Measurements from ENCODE around the gene DPF3. TPM values are rescaled to one million over a fixed set of nuclear protein-coding genes. Genes with fewer than 3 reads are reported as not detected.

The DPF3 gene
- total RNA-seq, 1 experiment from 2014 or later = 1.9 TPM

DNA sequence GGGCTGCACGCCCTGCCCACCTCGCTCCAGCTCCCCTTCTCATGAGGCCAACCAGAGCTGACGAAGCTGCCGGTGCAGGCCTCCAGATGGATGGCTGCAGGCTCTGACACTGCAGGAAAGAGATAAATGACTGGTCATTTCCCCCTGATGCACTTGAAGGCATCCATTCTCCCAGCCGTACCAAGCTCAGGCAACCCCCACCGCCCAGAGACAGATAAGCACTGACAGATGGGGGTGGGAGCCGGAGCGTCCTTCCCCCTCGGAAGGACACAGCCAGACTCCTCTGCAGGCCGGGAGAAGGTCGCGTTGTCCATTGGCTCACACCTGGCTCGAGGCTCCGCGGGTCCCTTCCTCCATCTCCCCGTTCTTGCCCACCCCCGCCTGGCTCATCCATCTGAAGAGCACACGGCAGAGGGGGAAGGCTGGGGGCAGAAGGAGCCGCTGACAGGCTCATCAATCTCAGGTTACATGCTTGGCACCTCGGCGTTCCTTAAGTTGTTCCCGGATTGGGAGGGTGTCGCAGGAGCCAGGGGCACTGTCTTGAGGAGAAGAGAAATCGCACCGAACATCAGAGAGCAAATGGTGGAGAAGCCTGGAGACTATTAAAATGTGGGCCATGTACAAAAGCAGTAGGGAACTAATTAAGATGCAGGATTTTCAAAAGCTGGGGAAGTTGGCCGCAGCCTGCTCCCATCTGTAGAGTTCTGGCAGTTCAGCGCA is 151.6 kb downstream of the DPF3 start:
- BruUV-seq (replicated peaks) = no TSS peak
- H3K27ac Mint-ChIP-seq (ENCODE audit: low read depth, unreplicated experiment) = no peak overlapping the region
- no peaks in the 10 kb centered on the region for H3K36me3 Mint-ChIP-seq (ENCODE audit: insufficient read depth, unreplicated experiment)
- H3K9me3 Mint-ChIP-seq (ENCODE audit: unreplicated experiment) = no peaks in the 10 kb centered on the region
- peaks cover 17% of the 10 kb centered on the region for H3K4me1 Mint-ChIP-seq (ENCODE audit: insufficient read depth, unreplicated experiment)
- POLR2A ChIA-PET = interaction anchor here (0.6 kb wide), 1 partner anchor 133 kb away, joined by 3 read pairs; no protein-coding TSS in a partner anchor
- TF ChIP-seq, protein P1, sequence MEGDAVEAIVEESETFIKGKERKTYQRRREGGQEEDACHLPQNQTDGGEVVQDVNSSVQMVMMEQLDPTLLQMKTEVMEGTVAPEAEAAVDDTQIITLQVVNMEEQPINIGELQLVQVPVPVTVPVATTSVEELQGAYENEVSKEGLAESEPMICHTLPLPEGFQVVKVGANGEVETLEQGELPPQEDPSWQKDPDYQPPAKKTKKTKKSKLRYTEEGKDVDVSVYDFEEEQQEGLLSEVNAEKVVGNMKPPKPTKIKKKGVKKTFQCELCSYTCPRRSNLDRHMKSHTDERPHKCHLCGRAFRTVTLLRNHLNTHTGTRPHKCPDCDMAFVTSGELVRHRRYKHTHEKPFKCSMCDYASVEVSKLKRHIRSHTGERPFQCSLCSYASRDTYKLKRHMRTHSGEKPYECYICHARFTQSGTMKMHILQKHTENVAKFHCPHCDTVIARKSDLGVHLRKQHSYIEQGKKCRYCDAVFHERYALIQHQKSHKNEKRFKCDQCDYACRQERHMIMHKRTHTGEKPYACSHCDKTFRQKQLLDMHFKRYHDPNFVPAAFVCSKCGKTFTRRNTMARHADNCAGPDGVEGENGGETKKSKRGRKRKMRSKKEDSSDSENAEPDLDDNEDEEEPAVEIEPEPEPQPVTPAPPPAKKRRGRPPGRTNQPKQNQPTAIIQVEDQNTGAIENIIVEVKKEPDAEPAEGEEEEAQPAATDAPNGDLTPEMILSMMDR (IDR thresholded peaks at IDR 0.05; ENCODE audit: unreplicated experiment) = no peak
- CTCF ChIA-PET = no interaction called here
- DNase-seq (ENCODE audit: unreplicated experiment) = no peak
- no peaks in the 10 kb centered on the region for H3K27me3 Mint-ChIP-seq (ENCODE audit: insufficient read depth, unreplicated experiment)
- intact Hi-C loops (cut with micrococcal nuclease) = no loop called here
- no peak overlapping the region for H3K4me3 Mint-ChIP-seq (ENCODE audit: unreplicated experiment)

DNA sequence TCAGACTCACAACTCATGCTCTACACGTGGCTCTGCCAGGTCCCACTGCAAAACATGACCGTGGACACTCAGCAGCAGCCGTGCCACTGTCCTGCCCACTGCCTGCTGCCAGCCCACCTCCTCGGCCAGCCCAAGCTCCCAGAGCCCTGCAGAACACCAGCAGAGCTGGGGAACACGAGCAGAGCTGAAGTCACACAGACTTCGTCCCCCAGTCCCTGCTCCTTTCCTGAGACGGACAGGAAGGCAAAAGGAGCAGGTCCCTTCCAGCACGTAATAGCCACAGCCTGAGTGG is 152.1 kb downstream of the DPF3 start:
- no peak overlapping the region for H3K27ac Mint-ChIP-seq (ENCODE audit: low read depth, unreplicated experiment)
- no peak for DNase-seq (ENCODE audit: unreplicated experiment)
- H3K36me3 Mint-ChIP-seq (ENCODE audit: insufficient read depth, unreplicated experiment) = no peaks in the 10 kb centered on the region
- H3K9me3 Mint-ChIP-seq (ENCODE audit: unreplicated experiment) = no peaks in the 10 kb centered on the region
- no peaks in the 10 kb centered on the region for H3K27me3 Mint-ChIP-seq (ENCODE audit: insufficient read depth, unreplicated experiment)
- no TSS peak for BruUV-seq (replicated peaks)
- H3K4me1 Mint-ChIP-seq (ENCODE audit: insufficient read depth, unreplicated experiment) = peaks cover 12% of the 10 kb centered on the region
- POLR2A ChIA-PET = interaction anchor here (0.6 kb wide), 1 partner anchor 134 kb away, joined by 3 read pairs; no protein-coding TSS in a partner anchor
- no peak overlapping the region for H3K4me3 Mint-ChIP-seq (ENCODE audit: unreplicated experiment)
- intact Hi-C loops (cut with micrococcal nuclease) = no loop called here
- CTCF ChIA-PET = no interaction called here
- TF ChIP-seq, protein P1 (IDR thresholded peaks at IDR 0.05; ENCODE audit: unreplicated experiment) = no peak

- Mint-ChIP-seq H3K27me3 (ENCODE audit: insufficient read depth, unreplicated experiment) (no peaks in the 10 kb centered on the region), H3K27ac (ENCODE audit: low read depth, unreplicated experiment) (no peak overlapping the region), H3K4me3 (ENCODE audit: unreplicated experiment) (no peak overlapping the region), H3K4me1 (ENCODE audit: insufficient read depth, unreplicated experiment) (peaks cover 10% of the 10 kb centered on the region), H3K36me3 (ENCODE audit: insufficient read depth, unreplicated experiment) (no peaks in the 10 kb centered on the region), H3K9me3 (ENCODE audit: unreplicated experiment) (no peaks in the 10 kb centered on the region)
- POLR2A ChIA-PET = no interaction called here
- intact Hi-C loops (cut with micrococcal nuclease) = no loop called here
- no TSS peak for BruUV-seq (replicated peaks)
- no peak for DNase-seq (ENCODE audit: unreplicated experiment)
- CTCF ChIA-PET = interaction anchor here (0.8 kb wide), 1 partner anchor 164 kb away, joined by 3 read pairs; no protein-coding TSS in a partner anchor
- TF ChIP-seq, protein P1 (IDR thresholded peaks at IDR 0.05; ENCODE audit: unreplicated experiment) = no peak
These were observed 152.7 kb downstream of the DPF3 start for GRCh38 chr14:72740966-72741825.

GRCh38 chr14:72740504-72740961 is 153.4 kb downstream of the DPF3 start:
- no peaks in the 10 kb centered on the region for H3K9me3 Mint-ChIP-seq (ENCODE audit: unreplicated experiment)
- ChIA-PET POLR2A (no interaction called here), CTCF (interaction anchor here (0.8 kb wide), 1 partner anchor 164 kb away, joined by 3 read pairs; no protein-coding TSS in a partner anchor)
- no peak for DNase-seq (ENCODE audit: unreplicated experiment)
- H3K36me3 Mint-ChIP-seq (ENCODE audit: insufficient read depth, unreplicated experiment) = no peaks in the 10 kb centered on the region
- H3K4me3 Mint-ChIP-seq (ENCODE audit: unreplicated experiment) = no peak overlapping the region
- intact Hi-C loops (cut with micrococcal nuclease) = no loop called here
- H3K4me1 Mint-ChIP-seq (ENCODE audit: insufficient read depth, unreplicated experiment) = peaks cover 3% of the 10 kb centered on the region
- H3K27ac Mint-ChIP-seq (ENCODE audit: low read depth, unreplicated experiment) = no peak overlapping the region
- H3K27me3 Mint-ChIP-seq (ENCODE audit: insufficient read depth, unreplicated experiment) = no peaks in the 10 kb centered on the region
- TF ChIP-seq, protein P1 (IDR thresholded peaks at IDR 0.05; ENCODE audit: unreplicated experiment) = no peak
- BruUV-seq (replicated peaks) = no TSS peak
